ENCODE measurements around the gene LAMC1.

DNA sequence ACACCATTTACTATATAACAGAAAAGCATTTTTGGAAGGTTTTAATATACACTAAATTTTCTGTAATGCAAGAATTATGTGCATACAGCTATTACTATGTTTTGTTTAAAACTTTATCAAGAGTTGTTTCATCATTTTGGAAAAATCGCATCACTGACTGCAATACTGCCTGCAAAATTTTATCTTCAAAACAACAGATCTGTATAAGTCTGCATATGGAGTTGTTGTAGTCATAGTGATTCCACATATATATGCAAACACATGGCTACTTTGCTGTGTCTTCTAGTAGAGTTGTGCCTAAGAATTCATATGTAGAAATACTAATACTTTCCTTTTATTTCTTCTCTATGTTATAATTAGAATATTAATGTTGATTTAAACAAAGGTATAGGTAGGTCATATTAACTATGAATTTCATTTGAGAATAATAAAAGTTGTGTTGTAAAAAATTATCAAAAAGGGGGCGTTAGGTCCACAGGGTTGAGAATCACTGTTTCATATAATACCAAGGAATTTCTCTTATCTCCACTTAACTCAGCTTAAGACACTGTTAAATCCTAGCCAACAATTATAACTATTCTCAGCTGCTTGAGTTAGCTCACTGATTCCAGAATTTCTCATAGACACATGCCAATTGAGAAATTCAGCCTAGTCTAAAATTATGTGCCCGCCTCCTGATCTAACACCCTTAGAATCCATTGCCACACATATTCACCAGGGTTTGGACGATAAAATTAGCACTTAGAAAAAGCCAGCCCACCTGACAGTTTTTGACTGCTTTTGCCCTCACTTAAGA, 22.9 kb upstream of the LAMC1 start:
- TF ChIP-seq, protein P1, sequence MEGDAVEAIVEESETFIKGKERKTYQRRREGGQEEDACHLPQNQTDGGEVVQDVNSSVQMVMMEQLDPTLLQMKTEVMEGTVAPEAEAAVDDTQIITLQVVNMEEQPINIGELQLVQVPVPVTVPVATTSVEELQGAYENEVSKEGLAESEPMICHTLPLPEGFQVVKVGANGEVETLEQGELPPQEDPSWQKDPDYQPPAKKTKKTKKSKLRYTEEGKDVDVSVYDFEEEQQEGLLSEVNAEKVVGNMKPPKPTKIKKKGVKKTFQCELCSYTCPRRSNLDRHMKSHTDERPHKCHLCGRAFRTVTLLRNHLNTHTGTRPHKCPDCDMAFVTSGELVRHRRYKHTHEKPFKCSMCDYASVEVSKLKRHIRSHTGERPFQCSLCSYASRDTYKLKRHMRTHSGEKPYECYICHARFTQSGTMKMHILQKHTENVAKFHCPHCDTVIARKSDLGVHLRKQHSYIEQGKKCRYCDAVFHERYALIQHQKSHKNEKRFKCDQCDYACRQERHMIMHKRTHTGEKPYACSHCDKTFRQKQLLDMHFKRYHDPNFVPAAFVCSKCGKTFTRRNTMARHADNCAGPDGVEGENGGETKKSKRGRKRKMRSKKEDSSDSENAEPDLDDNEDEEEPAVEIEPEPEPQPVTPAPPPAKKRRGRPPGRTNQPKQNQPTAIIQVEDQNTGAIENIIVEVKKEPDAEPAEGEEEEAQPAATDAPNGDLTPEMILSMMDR (conservative IDR thresholded peaks at IDR 0.05 in 1 of 2, IDR thresholded peaks at IDR 0.05 in 1 of 2; ENCODE audit: extremely low read depth in 1 of 2, insufficient read depth in 1 of 2, low read depth in 1 of 2, low read length in 2 of 2) = no peak
- no peak for TF ChIP-seq EZH2 (IDR thresholded peaks at IDR 0.05; ENCODE audit: borderline replicate concordance, low read length)
